Measurements from ENCODE around the gene TRAF1.

TRAF1 gene

GRCh38 chr9:120922404-120923195, 4.0 kb downstream of the TRAF1 start:
- peak in 1 of 2 donors; percentile 22 for DNase-seq

- peak in 1 of 2 donors; percentile 41 for DNase-seq
These were observed 4.9 kb downstream of the TRAF1 start for GRCh38 chr9:120921661-120922181.

- DNase-seq: peak in 1 of 2 donors; percentile 45
These were observed 5.8 kb downstream of the TRAF1 start for GRCh38 chr9:120920806-120921178.

- peak in 1 of 2 donors; percentile 57 for DNase-seq
These were observed 6.5 kb downstream of the TRAF1 start for GRCh38 chr9:120919843-120920805.

GRCh38 chr9:120918931-120919842, 7.4 kb downstream of the TRAF1 start:
- peak in 1 of 2 donors; percentile 25 for DNase-seq

GRCh38 chr9:120917929-120918762, 8.4 kb downstream of the TRAF1 start:
- peak in 1 of 2 donors; percentile 38 for DNase-seq

GRCh38 chr9:120916991-120917880, 9.4 kb downstream of the TRAF1 start:
- DNase-seq: peak in 1 of 2 donors; percentile 13

- peak in 1 of 2 donors; percentile 18 for DNase-seq
These were observed 10.0 kb downstream of the TRAF1 start for GRCh38 chr9:120916588-120916987.

GRCh38 chr9:120915854-120916470, 10.6 kb downstream of the TRAF1 start:
- peak in 1 of 2 donors; percentile 67 for DNase-seq

- no peak for DNase-seq
These were observed 11.6 kb downstream of the TRAF1 start for GRCh38 chr9:120914953-120915352.

GRCh38 chr9:120914396-120914795, 12.2 kb downstream of the TRAF1 start:
- DNase-seq: no peak

- no peak for DNase-seq
These were observed 12.8 kb downstream of the TRAF1 start for GRCh38 chr9:120913647-120914264.

- no peak for DNase-seq
These were observed 13.5 kb downstream of the TRAF1 start for GRCh38 chr9:120912958-120913646.

- DNase-seq: no peak
These were observed 15.2 kb downstream of the TRAF1 start for GRCh38 chr9:120911295-120911837.

- no peak for DNase-seq
These were observed 16.0 kb downstream of the TRAF1 start for GRCh38 chr9:120910643-120911042.

- DNase-seq: peak in 1 of 2 donors; percentile 69
These were observed 16.7 kb downstream of the TRAF1 start for GRCh38 chr9:120909904-120910303.

- DNase-seq: no peak
These were observed 21.1 kb downstream of the TRAF1 start for GRCh38 chr9:120905315-120906164.

Data from CD4-positive, alpha-beta T cell treated with Interferon alpha-2 for 1 hour (primary cell).